WTC11 (cell line): Measurements from ENCODE around the gene MED27. TPM values are rescaled to one million over a fixed set of nuclear protein-coding genes. Genes with fewer than 3 reads are reported as not detected.
A peak's percentile ranks its signal among the peaks of the same experiment; 100 is the strongest.

Experiments
- ATAC-seq: fragments of 200-7000 bp; cut with Tn5 transposase; 2 replicates; pipeline ENCODE4 v1.10.0; 2021; ENCODE audit warnings: mild to moderate bottlenecking, moderate library complexity
- CTCF ChIA-PET: fragments of 300-600 bp; sonication (Branson Sonifier 250); formaldehyde crosslinking; loops from one replicate; lab custom pipeline; 2021; ENCODE audit warnings: antibody characterized with exemption; lab: Charles Lee
- POLR2A ChIA-PET: fragments of 350-600 bp; sonication (Branson Sonifier 250); formaldehyde crosslinking; loops from one replicate; lab custom pipeline; 2021; ENCODE audit warnings: antibody characterized with exemption; lab: Charles Lee
- DNase-seq: peaks from one replicate; pipeline ENCODE4 v3.0.0; 2021; ENCODE audit warnings: low spot score
- H3K27ac Mint-ChIP-seq: 2 replicates; pipeline ENCODE4 v1.8.0; 2021; ENCODE audit warnings: mixed read lengths
- H3K27me3 Mint-ChIP-seq: 2 replicates; pipeline ENCODE4 v1.8.0; 2021; ENCODE audit warnings: low read depth, mild to moderate bottlenecking, moderate library complexity, mixed read lengths
- H3K36me3 Mint-ChIP-seq: 2 replicates; pipeline ENCODE4 v1.8.0; 2021; ENCODE audit warnings: mixed read lengths
- H3K4me1 Mint-ChIP-seq: 2 replicates; pipeline ENCODE4 v1.8.0; 2022; ENCODE audit warnings: mixed read lengths
- H3K4me3 Mint-ChIP-seq: 2 replicates; pipeline ENCODE4 v1.8.0; 2021; ENCODE audit warnings: mild to moderate bottlenecking, moderate library complexity, mixed read lengths
- H3K9me3 Mint-ChIP-seq: 2 replicates; pipeline ENCODE4 v1.8.0; 2021; ENCODE audit warnings: mixed read lengths
- ATF1 ChIP-seq: sonication (generic); formaldehyde crosslinking; IDR thresholded peaks from 2 replicates; pipeline ENCODE4 v1.8.1; 2023; ENCODE audit warnings: mild to moderate bottlenecking, moderate library complexity, missing genetic modification reagents
- GTF2I ChIP-seq: fragments of 250-450 bp; sonication (Bioruptor Pico); conservative IDR thresholded peaks from 2 replicates; pipeline ENCODE4 v1.4.0; 2021; ENCODE audit warnings: mild to moderate bottlenecking
- JAZF1 ChIP-seq: fragments of 250-450 bp; sonication (Bioruptor Pico); IDR thresholded peaks from 2 replicates; pipeline ENCODE4 v1.9.0; 2021; ENCODE audit warnings: moderate library complexity, mild to moderate bottlenecking, inconsistent platforms
- NR1H2 ChIP-seq: sonication (generic); formaldehyde crosslinking; IDR thresholded peaks from 2 replicates; pipeline ENCODE4 v1.9.0; 2021; ENCODE audit warnings: mild to moderate bottlenecking, moderate library complexity, missing genetic modification reagents
- NR2C2 ChIP-seq: sonication (generic); formaldehyde crosslinking; IDR thresholded peaks from 2 replicates; pipeline ENCODE4 v1.8.0; 2022; ENCODE audit warnings: mild to moderate bottlenecking, missing genetic modification reagents
- RORB ChIP-seq: fragments of 250-450 bp; sonication (Bioruptor Pico); IDR thresholded peaks from 2 replicates; pipeline ENCODE4 v1.9.0; 2021; ENCODE audit warnings: mild to moderate bottlenecking
- SOX15 ChIP-seq: fragments of 250-450 bp; sonication (Bioruptor Pico); IDR thresholded peaks from 2 replicates; pipeline ENCODE4 v1.9.0; 2021; ENCODE audit warnings: mild to moderate bottlenecking
- TEAD4 ChIP-seq: sonication (generic); formaldehyde crosslinking; IDR thresholded peaks from 2 replicates; pipeline ENCODE4 v1.8.0; 2022; ENCODE audit warnings: mild to moderate bottlenecking, missing genetic modification reagents
- TP53 ChIP-seq: sonication (generic); formaldehyde crosslinking; IDR thresholded peaks from 2 replicates; pipeline ENCODE4 v1.8.1; 2023; ENCODE audit warnings: mild to moderate bottlenecking, missing genetic modification reagents
- USF2 ChIP-seq: sonication (generic); formaldehyde crosslinking; IDR thresholded peaks from 2 replicates; pipeline ENCODE4 v1.8.1; 2023; ENCODE audit warnings: mild to moderate bottlenecking, missing genetic modification reagents, moderate library complexity
- ZNF138 ChIP-seq: sonication (generic); formaldehyde crosslinking; conservative IDR thresholded peaks from 2 replicates; pipeline ENCODE4 v1.8.1; 2022; ENCODE audit warnings: mild to moderate bottlenecking, moderate library complexity, missing genetic modification reagents
- ZNF232 ChIP-seq: sonication (generic); formaldehyde crosslinking; IDR thresholded peaks from 2 replicates; pipeline ENCODE4 v1.8.0; 2022; ENCODE audit warnings: mild to moderate bottlenecking, missing genetic modification reagents
- ZNF416 ChIP-seq: fragments of 250-450 bp; sonication (Bioruptor Pico); IDR thresholded peaks from 2 replicates; pipeline ENCODE4 v1.9.0; 2021; ENCODE audit warnings: mild to moderate bottlenecking, inconsistent platforms
- total RNA-seq: library from RNA; stranded (reverse); gene quantifications from 3 replicates; pipeline ENCODE4 v1.2.3, GENCODE V29; 2021
- TF ChIP-seq, protein P1 (sequence below): sonication (generic); formaldehyde crosslinking; IDR thresholded peaks from 2 replicates; pipeline ENCODE4 v1.8.1; 2023; ENCODE audit warnings: mild to moderate bottlenecking, moderate library complexity, missing genetic modification reagents

The MED27 gene
- total RNA-seq, 1 experiment from 2014 or later: 27.9 TPM

GRCh38 chr9:132027752-132028663 is 51.7 kb downstream of the MED27 start:
- Mint-ChIP-seq H3K27me3 (no peaks in the 10 kb centered on the region), H3K36me3 (no peaks in the 10 kb centered on the region), H3K9me3 (no peaks in the 10 kb centered on the region), H3K4me1 (peaks cover 67% of the 10 kb centered on the region), H3K4me3 (no peak overlapping the region), H3K27ac (no peak overlapping the region)
- ATAC-seq: no peak
- ChIA-PET CTCF (interaction anchor here (1.0 to 2.1 kb wide), 2 partner anchors 63 to 208 kb away, joined by 3 to 6 read pairs; no protein-coding TSS in a partner anchor), POLR2A (no interaction called here)
- TF ChIP-seq GTF2I (CRISPR knock-in tag) (no peak), TEAD4 (CRISPR knock-in tag) (no peak), SOX15 (no peak), TP53 (CRISPR knock-in tag) (no peak), NR2C2 (no peak)
- TF ChIP-seq, protein P1, sequence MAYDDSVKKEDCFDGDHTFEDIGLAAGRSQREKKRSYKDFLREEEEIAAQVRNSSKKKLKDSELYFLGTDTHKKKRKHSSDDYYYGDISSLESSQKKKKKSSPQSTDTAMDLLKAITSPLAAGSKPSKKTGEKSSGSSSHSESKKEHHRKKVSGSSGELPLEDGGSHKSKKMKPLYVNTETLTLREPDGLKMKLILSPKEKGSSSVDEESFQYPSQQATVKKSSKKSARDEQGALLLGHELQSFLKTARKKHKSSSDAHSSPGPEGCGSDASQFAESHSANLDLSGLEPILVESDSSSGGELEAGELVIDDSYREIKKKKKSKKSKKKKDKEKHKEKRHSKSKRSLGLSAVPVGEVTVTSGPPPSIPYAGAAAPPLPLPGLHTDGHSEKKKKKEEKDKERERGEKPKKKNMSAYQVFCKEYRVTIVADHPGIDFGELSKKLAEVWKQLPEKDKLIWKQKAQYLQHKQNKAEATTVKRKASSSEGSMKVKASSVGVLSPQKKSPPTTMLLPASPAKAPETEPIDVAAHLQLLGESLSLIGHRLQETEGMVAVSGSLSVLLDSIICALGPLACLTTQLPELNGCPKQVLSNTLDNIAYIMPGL (CRISPR knock-in tag): no peak
- no peak for DNase-seq

- Mint-ChIP-seq H3K9me3 (0 out of 2 replicates have a peak, but pooled peaks cover 1% of the 10 kb centered on the region), H3K27ac (no peak overlapping the region; the same call in 1 of the 2 replicates), H3K36me3 (no peaks in the 10 kb centered on the region), H3K4me3 (no peak overlapping the region), H3K27me3 (no peaks in the 10 kb centered on the region), H3K4me1 (peaks cover 64% of the 10 kb centered on the region)
- POLR2A ChIA-PET: no interaction called here
- DNase-seq (no peak), ATAC-seq (peak; percentile 79)
- CTCF ChIA-PET: interaction anchor here (2.1 kb wide), 1 partner anchor 209 kb away, joined by 6 read pairs; no protein-coding TSS in a partner anchor
- TF ChIP-seq NR1H2 (CRISPR knock-in tag) (no peak), USF2 (no peak), GTF2I (CRISPR knock-in tag) (no peak)
- TF ChIP-seq, all 79 proteins: peak for 0
Measured at GRCh38 chr9:132026932-132027585, 52.6 kb downstream of the MED27 start.

GRCh38 chr9:132025766-132026165 is 53.9 kb downstream of the MED27 start:
- ChIA-PET CTCF (interaction anchor here (1.2 kb wide), 1 partner anchor 144 kb away, joined by 5 read pairs; no protein-coding TSS in a partner anchor), POLR2A (no interaction called here)
- DNase-seq (no peak), ATAC-seq (no peak)
- H3K4me1 Mint-ChIP-seq: peaks cover 67% of the 10 kb centered on the region
- H3K36me3 Mint-ChIP-seq: no peaks in the 10 kb centered on the region
- no peak for TF ChIP-seq ATF1
- no peaks in the 10 kb centered on the region for H3K27me3 Mint-ChIP-seq
- no peak overlapping the region for H3K27ac Mint-ChIP-seq
- no peak overlapping the region for H3K4me3 Mint-ChIP-seq
- 0 out of 2 replicates have a peak, but pooled peaks cover 3% of the 10 kb centered on the region for H3K9me3 Mint-ChIP-seq

DNA sequence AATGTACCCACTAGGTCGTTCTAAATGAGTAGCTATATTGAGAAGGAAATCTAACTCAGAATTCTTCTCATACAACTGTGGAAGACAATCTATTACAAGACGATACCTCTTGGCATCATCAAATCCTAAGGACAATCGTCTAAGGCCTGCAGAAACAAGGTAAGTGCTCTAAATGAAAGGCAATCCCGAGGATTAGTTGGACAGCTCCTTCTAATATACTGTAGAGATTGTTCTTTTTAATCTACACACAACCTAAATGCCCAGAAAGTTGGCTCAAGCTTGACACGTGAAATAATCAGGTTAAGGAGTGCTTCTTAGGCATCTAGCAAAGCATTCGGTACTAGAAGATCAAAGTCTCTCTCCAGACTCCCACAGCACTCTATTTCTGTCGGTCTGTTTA is 55.1 kb downstream of the MED27 start:
- ChIA-PET CTCF (interaction anchor here (0.6 to 1.6 kb wide), 4 partner anchors 67 to 258 kb away, joined by 3 to 4 read pairs (median 3); no protein-coding TSS in a partner anchor), POLR2A (no interaction called here)
- H3K36me3 Mint-ChIP-seq: no peaks in the 10 kb centered on the region
- no peak overlapping the region for H3K4me3 Mint-ChIP-seq
- DNase-seq (no peak), ATAC-seq (no peak)
- H3K9me3 Mint-ChIP-seq: 0 out of 2 replicates have a peak, but pooled peaks cover 3% of the 10 kb centered on the region
- no peaks in the 10 kb centered on the region for H3K27me3 Mint-ChIP-seq
- H3K4me1 Mint-ChIP-seq: peaks cover 67% of the 10 kb centered on the region
- TF ChIP-seq ZNF416: no peak
- no peak for TF ChIP-seq ZNF232
- TF ChIP-seq JAZF1 (CRISPR knock-in tag): no peak
- TF ChIP-seq ZNF138: no peak
- TF ChIP-seq RORB (CRISPR knock-in tag): no peak
- no peak overlapping the region for H3K27ac Mint-ChIP-seq
